Neural crest cell (in vitro differentiated cells): Measurements from ENCODE around the gene RHCE. TPM values are rescaled to one million over a fixed set of nuclear protein-coding genes. Genes with fewer than 3 reads are reported as not detected.

Experiments used
- DNase-seq: peaks from one replicate; pipeline ENCODE4 v3.0.0; 2021; ENCODE audit warnings: low read depth, mixed read lengths, low spot score
- H3K27ac Mint-ChIP-seq: one replicate; pipeline ENCODE4 v1.8.0; 2021; ENCODE audit warnings: mild to moderate bottlenecking, mixed read lengths; ENCODE audit not compliant: unreplicated experiment
- H3K27me3 Mint-ChIP-seq: 2 replicates; pipeline ENCODE4 v1.8.0; 2021; ENCODE audit warnings: low read depth, mild to moderate bottlenecking, mixed read lengths
- H3K36me3 Mint-ChIP-seq: 2 replicates; pipeline ENCODE4 v1.8.0; 2021; ENCODE audit warnings: low read depth, mild to moderate bottlenecking, mixed read lengths
- H3K4me1 Mint-ChIP-seq: 2 replicates; pipeline ENCODE4 v1.8.0; 2021; ENCODE audit warnings: mixed read lengths
- H3K4me3 Mint-ChIP-seq: one replicate; pipeline ENCODE4 v1.8.0; 2021; ENCODE audit warnings: mild to moderate bottlenecking, mixed read lengths
- H3K9me3 Mint-ChIP-seq: 2 replicates; pipeline ENCODE4 v1.8.0; 2021; ENCODE audit warnings: mixed read lengths
- total RNA-seq: library from RNA; stranded (reverse); gene quantifications from 2 replicates; pipeline ENCODE4 v1.2.1, GENCODE V29; 2021
- TF ChIP-seq, protein P1 (sequence below): fragments of 200-600 bp; sonication (generic); conservative IDR thresholded peaks from 2 replicates; pipeline ENCODE4 v1.5.0; 2021; ENCODE audit warnings: antibody characterized with exemption, mild to moderate bottlenecking

The RHCE gene
- total RNA-seq, 1 donor from 2014 or later: not detected

DNA sequence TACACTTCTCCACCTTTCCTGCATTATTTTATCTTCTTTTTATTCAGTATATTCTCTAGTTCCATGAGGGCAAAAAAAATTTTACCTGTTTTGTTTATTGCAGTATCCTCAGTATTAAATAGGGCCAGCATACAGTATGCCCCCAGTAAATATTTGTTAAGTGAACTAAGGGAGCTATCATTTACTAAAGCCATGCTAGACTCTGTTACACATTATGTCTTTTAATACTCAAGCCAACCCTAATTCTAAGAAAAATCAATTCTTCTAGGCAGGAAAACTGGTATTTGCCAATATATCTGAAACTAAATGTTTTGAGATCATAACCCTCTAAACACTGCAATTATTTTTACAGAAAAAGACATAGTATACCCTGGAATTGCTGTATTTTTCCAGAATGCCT is 64.2 kb downstream of the RHCE start:
- DNase-seq: no peak
- TF ChIP-seq, protein P1, sequence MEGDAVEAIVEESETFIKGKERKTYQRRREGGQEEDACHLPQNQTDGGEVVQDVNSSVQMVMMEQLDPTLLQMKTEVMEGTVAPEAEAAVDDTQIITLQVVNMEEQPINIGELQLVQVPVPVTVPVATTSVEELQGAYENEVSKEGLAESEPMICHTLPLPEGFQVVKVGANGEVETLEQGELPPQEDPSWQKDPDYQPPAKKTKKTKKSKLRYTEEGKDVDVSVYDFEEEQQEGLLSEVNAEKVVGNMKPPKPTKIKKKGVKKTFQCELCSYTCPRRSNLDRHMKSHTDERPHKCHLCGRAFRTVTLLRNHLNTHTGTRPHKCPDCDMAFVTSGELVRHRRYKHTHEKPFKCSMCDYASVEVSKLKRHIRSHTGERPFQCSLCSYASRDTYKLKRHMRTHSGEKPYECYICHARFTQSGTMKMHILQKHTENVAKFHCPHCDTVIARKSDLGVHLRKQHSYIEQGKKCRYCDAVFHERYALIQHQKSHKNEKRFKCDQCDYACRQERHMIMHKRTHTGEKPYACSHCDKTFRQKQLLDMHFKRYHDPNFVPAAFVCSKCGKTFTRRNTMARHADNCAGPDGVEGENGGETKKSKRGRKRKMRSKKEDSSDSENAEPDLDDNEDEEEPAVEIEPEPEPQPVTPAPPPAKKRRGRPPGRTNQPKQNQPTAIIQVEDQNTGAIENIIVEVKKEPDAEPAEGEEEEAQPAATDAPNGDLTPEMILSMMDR: no peak
- Mint-ChIP-seq H3K4me3 (no peak overlapping the region), H3K36me3 (peaks cover 5% of the 10 kb centered on the region), H3K4me1 (no peaks in the 10 kb centered on the region), H3K27me3 (no peaks in the 10 kb centered on the region), H3K9me3 (no peaks in the 10 kb centered on the region), H3K27ac (no peak overlapping the region)

GRCh38 chr1:25355841-25356395 is 64.7 kb downstream of the RHCE start:
- H3K9me3 Mint-ChIP-seq: no peaks in the 10 kb centered on the region
- DNase-seq: no peak

GRCh38 chr1:25349606-25350005 is 71.0 kb downstream of the RHCE start:
- Mint-ChIP-seq H3K9me3 (no peaks in the 10 kb centered on the region), H3K4me3 (no peak overlapping the region), H3K27me3 (no peaks in the 10 kb centered on the region), H3K36me3 (peaks cover 5% of the 10 kb centered on the region), H3K27ac (no peak overlapping the region), H3K4me1 (no peaks in the 10 kb centered on the region)
- no peak for DNase-seq
- TF ChIP-seq, protein P1: no peak

More at GRCh38 chr1:25355841-25356395, 64.7 kb downstream of the RHCE start:
- TF ChIP-seq, protein P1: no peak
- H3K4me3 Mint-ChIP-seq: no peak overlapping the region
- no peaks in the 10 kb centered on the region for H3K4me1 Mint-ChIP-seq
- no peaks in the 10 kb centered on the region for H3K27me3 Mint-ChIP-seq
- peaks cover 3% of the 10 kb centered on the region for H3K36me3 Mint-ChIP-seq
- H3K27ac Mint-ChIP-seq: no peak overlapping the region

DNA sequence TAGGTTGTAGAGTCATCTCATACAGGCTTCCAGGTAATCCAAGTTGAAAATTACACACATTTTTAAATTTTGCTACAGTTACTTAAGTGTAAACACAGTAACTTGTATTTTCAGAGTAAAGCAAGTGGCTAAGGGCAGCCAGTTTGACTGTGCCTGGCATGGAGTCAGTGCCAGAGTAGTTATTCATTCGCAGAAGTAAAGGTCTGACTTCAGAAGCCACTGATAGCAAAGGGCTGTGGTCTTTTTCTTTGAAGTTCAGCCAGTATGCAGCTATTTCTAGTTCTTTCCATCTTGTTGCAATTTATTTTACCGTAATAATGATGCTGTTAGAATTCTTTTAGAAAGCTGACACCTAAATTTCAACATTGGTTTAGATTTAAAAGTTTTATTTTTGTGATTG is 73.1 kb downstream of the RHCE start:
- no peak for DNase-seq
- TF ChIP-seq, protein P1: no peak
- no peaks in the 10 kb centered on the region for H3K4me1 Mint-ChIP-seq
- no peak overlapping the region for H3K4me3 Mint-ChIP-seq
- H3K27me3 Mint-ChIP-seq: no peaks in the 10 kb centered on the region
- H3K27ac Mint-ChIP-seq: no peak overlapping the region
- no peaks in the 10 kb centered on the region for H3K9me3 Mint-ChIP-seq
- H3K36me3 Mint-ChIP-seq: peaks cover 8% of the 10 kb centered on the region

GRCh38 chr1:25343872-25344271 is 76.8 kb downstream of the RHCE start:
- Mint-ChIP-seq H3K27me3 (no peaks in the 10 kb centered on the region), H3K36me3 (peaks cover 8% of the 10 kb centered on the region), H3K9me3 (no peaks in the 10 kb centered on the region), H3K4me3 (no peak overlapping the region), H3K27ac (no peak overlapping the region), H3K4me1 (peaks cover 16% of the 10 kb centered on the region)
- DNase-seq: no peak
- TF ChIP-seq, protein P1: no peak
